ENCODE data around the gene LAPTM5. TPM values are rescaled to one million over a fixed set of nuclear protein-coding genes. Genes with fewer than 3 reads are reported as not detected.

Gene LAPTM5
- polyA plus RNA-seq, 3 donors, result 1,019 to 1,669 (median 1,153) TPM

DNA sequence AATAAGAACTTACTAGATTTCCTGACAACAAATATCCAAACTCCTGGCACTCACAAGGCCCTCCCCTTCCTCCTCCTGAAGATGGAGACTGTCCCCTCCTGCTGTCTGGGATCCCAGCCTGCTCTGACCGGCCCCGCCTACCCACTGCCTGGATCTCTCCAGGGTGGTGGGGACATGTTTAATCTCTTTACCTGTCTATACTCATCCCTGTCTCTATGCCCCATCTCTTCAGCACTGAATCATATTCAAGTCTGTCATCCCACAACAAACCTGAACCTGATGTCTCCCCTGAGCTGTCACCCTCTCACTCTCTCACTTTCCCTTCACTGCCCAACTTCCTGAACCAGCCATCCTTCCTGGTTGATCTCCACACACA lies 56.3 kb downstream of the LAPTM5 start:
- Histone ChIP-seq H3K79me2 (ENCODE audit: insufficient read depth, low read length) (no peaks in the 10 kb centered on the region), H3K4me3 (replicated peaks in 1 of 3; ENCODE audit: low read depth in 2 of 3, low read length in 3 of 3) (no peak overlapping the region), H3K9me3 (replicated peaks in 1 of 2; ENCODE audit: control insufficient read depth in 1 of 2, insufficient read depth in 1 of 2, low read length in 2 of 2) (no peaks in the 10 kb centered on the region), H2AFZ (ENCODE audit: insufficient read depth, low read depth, low read length, poor library complexity, severe bottlenecking) (no peak overlapping the region), H3K27me3 (ENCODE audit: control insufficient read depth in 2 of 2, insufficient read depth in 2 of 2, low read length in 2 of 2) (no peaks in the 10 kb centered on the region), H3K4me2 (replicated peaks; ENCODE audit: extremely low read depth, low read length, poor library complexity, severe bottlenecking) (no peak overlapping the region), H3K4me1 (ENCODE audit: control insufficient read depth in 1 of 2, insufficient read depth in 2 of 2, low read length in 2 of 2) (no peaks in the 10 kb centered on the region), H4K20me1 (ENCODE audit: insufficient read depth, low read length) (no peaks in the 10 kb centered on the region), H3K27ac (ENCODE audit: low read depth in 1 of 2, low read length in 2 of 2) (no peak overlapping the region), H3K9ac (ENCODE audit: insufficient read depth, low read length, poor library complexity, severe bottlenecking) (no peak overlapping the region), H3K36me3 (replicated peaks in 1 of 2; ENCODE audit: control insufficient read depth in 1 of 2, insufficient read depth in 2 of 2, low read length in 2 of 2) (no peaks in the 10 kb centered on the region)
- Mint-ChIP-seq H3K36me3 (no peaks in the 10 kb centered on the region), H3K9me3 (no peaks in the 10 kb centered on the region), H3K4me3 (no peak overlapping the region), H3K27ac (no peak overlapping the region), H3K27me3 (ENCODE audit: low read depth in 3 of 3) (peaks cover 0 to 4% (median 1%) of the 10 kb centered on the region in 3 donors), H3K4me1 (no peaks in the 10 kb centered on the region)
- WGBS (ENCODE audit: insufficient coverage), result no CpG with 5 or more reads among the region's 2 CpGs
- intact Hi-C loops (cut with micrococcal nuclease), result loop anchor here in 1 of 2 donors (10.0 kb wide), 2 partner anchors 906 to 1006 kb away; no protein-coding TSS in a partner anchor
- TF ChIP-seq, protein P1, sequence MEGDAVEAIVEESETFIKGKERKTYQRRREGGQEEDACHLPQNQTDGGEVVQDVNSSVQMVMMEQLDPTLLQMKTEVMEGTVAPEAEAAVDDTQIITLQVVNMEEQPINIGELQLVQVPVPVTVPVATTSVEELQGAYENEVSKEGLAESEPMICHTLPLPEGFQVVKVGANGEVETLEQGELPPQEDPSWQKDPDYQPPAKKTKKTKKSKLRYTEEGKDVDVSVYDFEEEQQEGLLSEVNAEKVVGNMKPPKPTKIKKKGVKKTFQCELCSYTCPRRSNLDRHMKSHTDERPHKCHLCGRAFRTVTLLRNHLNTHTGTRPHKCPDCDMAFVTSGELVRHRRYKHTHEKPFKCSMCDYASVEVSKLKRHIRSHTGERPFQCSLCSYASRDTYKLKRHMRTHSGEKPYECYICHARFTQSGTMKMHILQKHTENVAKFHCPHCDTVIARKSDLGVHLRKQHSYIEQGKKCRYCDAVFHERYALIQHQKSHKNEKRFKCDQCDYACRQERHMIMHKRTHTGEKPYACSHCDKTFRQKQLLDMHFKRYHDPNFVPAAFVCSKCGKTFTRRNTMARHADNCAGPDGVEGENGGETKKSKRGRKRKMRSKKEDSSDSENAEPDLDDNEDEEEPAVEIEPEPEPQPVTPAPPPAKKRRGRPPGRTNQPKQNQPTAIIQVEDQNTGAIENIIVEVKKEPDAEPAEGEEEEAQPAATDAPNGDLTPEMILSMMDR (IDR thresholded peaks at IDR 0.05), result no peak
- no peak for DNase-seq

DNA sequence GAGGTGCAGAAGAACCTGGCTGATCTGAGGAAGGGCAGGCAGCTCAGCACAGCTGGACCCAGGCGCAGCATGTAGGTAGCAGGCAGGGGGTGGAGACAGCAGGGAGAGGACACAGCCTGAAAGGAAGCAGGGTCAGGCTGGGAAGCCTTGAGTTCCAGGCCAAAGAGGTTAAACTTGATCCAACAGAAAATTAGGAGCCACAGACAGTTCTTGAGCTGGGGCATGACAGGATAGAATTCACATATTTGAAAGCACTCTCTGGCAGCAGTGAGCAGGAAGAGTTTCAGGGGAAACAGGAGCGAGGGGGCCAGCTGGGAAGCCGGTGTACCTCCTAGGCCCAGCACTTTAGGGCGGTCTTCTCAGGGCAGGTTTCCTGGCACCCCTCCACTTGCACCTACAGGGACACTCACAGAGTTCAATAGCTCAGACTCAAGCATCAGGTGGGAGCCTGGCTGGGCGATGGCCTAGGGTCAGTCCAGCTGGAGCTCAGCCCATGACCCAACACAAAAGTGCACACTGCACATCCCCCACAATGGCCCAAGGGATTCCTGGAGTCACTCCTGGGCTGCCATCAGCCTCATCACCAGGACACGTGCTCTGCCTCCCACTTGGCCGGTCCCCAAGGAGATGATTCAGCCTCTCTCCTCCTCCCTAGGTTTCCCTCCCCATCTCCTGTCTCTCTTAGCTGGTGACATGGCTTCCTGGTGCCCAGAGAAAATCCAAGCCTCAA lies 56.9 kb downstream of the LAPTM5 start:
- Histone ChIP-seq H3K4me3 (replicated peaks in 1 of 3; ENCODE audit: low read depth in 2 of 3, low read length in 3 of 3) (no peak overlapping the region), H3K9ac (ENCODE audit: insufficient read depth, low read length, poor library complexity, severe bottlenecking) (no peak overlapping the region), H3K9me3 (replicated peaks in 1 of 2; ENCODE audit: control insufficient read depth in 1 of 2, insufficient read depth in 1 of 2, low read length in 2 of 2) (no peaks in the 10 kb centered on the region), H3K4me1 (ENCODE audit: control insufficient read depth in 1 of 2, insufficient read depth in 2 of 2, low read length in 2 of 2) (no peaks in the 10 kb centered on the region), H3K36me3 (replicated peaks in 1 of 2; ENCODE audit: control insufficient read depth in 1 of 2, insufficient read depth in 2 of 2, low read length in 2 of 2) (no peaks in the 10 kb centered on the region), H2AFZ (ENCODE audit: insufficient read depth, low read depth, low read length, poor library complexity, severe bottlenecking) (no peak overlapping the region), H3K27me3 (ENCODE audit: control insufficient read depth in 2 of 2, insufficient read depth in 2 of 2, low read length in 2 of 2) (no peaks in the 10 kb centered on the region), H3K79me2 (ENCODE audit: insufficient read depth, low read length) (no peaks in the 10 kb centered on the region), H4K20me1 (ENCODE audit: insufficient read depth, low read length) (no peaks in the 10 kb centered on the region), H3K27ac (ENCODE audit: low read depth in 1 of 2, low read length in 2 of 2) (no peak overlapping the region), H3K4me2 (replicated peaks; ENCODE audit: extremely low read depth, low read length, poor library complexity, severe bottlenecking) (no peak overlapping the region)
- TF ChIP-seq, protein P1 (IDR thresholded peaks at IDR 0.05), result no peak
- Mint-ChIP-seq H3K9me3 (no peaks in the 10 kb centered on the region), H3K27me3 (ENCODE audit: low read depth in 3 of 3) (peaks cover 1 to 6% (median 3%) of the 10 kb centered on the region in 3 donors), H3K36me3 (no peaks in the 10 kb centered on the region), H3K27ac (no peak overlapping the region), H3K4me3 (no peak overlapping the region), H3K4me1 (no peaks in the 10 kb centered on the region)
- no peak for DNase-seq
- WGBS (ENCODE audit: insufficient coverage), result 77% methylated on average over 7 of the region's 7 CpGs
- intact Hi-C loops (cut with micrococcal nuclease), result loop anchor here in 1 of 2 donors (10.0 kb wide), 2 partner anchors 906 to 1006 kb away; no protein-coding TSS in a partner anchor
